ENCODE measurements around the gene MYH4.

Gene MYH4

DNA sequence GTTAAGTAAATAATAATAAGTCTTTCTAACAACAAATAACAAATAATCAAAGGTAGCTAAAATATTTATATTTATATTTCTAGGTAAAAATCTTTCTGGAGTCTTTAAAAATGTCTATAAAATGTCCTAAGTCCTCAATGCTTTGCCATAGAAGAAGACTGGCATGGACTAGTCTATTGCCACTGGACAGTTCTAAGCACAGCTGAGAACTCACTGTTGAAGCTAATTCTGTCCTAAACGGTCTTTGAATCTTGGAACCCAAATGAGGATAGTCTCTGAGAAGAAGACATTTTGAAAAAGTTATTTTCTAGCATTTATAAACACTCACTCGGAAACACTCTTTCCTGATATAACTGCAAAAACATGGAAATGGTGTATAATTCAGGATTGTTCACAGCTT is 48.1 kb downstream of the MYH4 start:
- DNase-seq = no peak

DNA sequence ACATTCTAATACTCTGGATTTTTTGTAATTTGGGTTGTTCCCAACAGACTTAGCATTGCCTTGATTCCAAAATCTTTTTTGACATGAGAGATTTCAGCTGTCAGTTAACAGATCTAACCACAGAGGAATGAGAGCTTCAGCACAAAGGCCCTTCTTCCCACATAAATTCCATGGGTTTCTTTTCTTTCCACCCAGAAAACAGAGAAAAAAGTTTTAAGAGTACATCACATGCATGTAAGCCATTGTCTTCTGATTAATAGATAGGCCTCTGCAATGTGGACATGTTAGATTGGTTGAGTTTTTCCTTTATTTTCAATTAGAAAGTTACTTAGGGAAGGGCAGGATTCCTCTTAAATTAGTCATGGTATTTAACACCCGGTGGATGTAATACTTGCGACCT is 48.5 kb downstream of the MYH4 start:
- DNase-seq = no peak

DNA sequence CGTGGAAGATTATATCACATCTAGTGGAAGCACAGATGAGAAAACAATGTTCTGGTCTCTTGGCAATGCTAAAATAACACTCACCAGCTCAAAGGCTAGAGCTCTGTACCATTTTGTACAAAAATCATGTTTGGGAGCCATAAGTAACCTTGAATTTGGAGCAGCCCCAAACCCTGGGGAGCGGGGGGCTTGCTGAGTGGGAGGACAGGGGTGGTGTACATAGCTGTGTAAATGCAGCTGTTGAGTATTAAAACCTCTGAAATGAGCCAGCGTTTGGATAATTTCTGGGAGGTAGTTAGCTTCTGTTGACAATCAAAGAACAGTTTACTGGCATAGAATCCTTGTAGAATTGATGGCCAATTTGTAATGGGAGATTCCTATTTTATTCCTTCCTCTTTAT is 51.9 kb downstream of the MYH4 start:
- DNase-seq = no peak

DNA sequence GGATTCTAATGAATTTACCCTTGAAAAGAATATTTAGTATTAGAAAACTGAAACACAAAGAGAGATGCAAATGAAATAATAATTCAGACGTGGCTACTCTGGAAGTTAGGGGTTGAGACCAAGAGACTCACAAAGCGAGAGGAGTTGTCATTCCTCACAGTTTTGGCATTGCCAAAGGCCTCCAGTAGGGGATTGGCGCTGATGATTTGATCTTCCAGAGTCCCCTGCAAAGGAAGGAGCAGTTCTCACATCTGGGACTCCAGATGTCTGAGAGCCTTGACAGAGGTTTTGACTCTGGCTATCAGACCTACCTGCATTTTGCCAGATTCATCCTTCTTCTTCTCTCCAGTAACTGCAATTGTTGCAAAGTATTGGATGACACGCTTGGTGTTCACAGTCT is 54.2 kb downstream of the MYH4 start:
- no peak for DNase-seq

DNA sequence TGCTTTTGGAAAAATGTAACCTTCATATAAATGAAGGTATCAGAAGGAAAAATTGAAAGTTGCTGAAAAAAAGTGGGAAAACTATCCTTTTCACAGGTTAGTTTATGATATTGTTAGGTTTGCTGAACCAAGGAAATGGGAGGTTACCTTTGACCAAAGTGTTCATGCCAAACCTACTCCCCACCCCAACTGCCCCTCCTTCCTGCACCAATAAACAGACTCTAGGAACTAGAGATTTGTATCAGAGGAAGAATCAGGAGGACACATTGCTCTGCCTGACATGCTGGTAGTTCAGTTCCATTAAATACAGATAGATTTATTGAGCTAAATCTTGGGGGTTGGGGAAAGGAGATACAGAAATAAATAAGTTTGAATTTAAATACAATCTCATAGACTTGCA is 65.8 kb downstream of the MYH4 start:
- no peak for DNase-seq

DNA sequence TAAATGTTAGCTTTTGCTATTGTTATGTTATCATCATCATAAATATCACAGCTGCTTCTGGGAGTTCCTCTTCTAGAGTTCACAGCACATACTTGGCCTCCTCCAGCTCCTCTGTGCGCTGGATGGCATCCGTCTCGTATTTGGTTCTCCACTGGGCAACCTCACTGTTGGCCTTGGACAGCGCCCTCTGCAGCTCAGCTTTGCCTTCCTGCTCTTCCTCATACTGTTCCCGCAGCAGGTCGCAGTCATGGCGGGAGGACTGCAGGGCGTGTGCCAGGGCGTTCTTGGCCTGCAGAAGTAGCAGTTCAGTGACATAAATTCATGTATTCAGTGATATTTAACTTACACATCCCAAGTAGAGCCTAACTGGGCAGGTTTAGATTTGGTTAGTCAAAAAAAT is 71.0 kb downstream of the MYH4 start:
- DNase-seq = no peak

DNA sequence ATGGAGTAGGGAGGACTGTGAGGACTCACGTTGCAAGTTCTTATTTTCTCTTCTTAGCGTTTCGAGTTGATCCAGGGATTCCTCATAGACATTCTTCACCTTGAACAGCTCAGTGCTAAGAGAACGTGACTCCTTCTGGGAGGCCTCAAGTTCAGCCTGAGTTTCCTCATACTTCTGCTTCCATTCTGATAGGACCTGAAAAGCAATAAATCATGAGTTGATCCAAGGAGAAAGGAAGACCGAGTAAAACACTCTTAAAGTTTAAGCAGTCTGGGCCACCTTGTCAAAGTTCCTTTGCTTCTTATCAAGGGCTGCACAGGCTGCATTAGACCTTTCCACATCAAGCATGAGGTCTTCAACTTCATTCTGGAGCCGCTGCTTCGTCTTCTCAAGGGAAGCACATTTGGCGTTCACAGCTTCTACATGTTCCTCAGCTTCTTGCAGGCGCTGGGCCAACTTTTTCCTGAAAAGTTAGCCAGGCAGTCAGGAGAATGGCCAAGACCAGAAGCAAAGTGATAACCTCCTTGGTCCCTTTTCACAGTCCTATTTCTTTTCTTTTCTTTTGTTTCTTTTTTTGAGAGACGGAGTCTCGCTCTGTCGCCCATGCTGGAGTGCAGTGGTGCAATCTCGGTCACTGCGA is 72.7 kb downstream of the MYH4 start:
- no peak for DNase-seq

DNA sequence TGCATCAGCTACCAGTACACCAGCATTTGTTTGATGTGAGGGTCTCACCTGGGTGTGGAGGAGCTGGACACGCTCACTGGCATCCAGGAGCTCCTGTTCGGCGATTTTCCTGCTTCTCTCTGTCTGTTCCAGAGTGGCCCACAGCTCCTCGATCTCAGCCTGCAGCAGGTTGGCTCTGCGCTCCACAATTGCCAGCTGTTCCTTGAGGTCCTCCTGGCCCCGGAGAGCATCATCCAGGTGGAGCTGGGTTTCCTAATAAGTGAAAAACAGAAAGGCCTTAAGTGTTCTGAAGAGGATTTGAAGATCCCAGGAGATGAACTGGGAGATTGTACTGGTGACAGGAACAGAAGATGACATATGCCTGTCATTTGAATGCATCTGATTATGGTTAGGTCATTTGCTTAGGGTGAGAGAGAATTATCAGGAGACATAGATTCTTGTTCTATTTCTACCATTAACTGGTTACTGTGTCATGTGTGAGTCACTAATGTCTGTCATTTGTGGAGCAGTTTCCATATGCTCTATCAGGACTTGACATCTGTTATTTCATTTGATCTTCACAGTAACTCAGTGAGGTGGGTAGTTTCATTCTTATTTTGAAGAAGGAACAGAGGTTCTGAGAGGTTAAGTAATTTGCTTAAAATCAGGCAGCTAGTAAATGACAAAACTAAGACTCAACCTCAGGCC is 75.0 kb downstream of the MYH4 start:
- DNase-seq = no peak

Data from CD4-positive, alpha-beta T cell treated with Interleukin-4 for 1 hour (primary cell).